ENCODE results near the gene KAT7. TPM values are rescaled to one million over a fixed set of nuclear protein-coding genes. Genes with fewer than 3 reads are reported as not detected.

Gene KAT7
- 63.2 TPM for total RNA-seq
- long read RNA-seq, full-length matches to known transcripts = 40 of 52 reads
- long read RNA-seq, partial matches to known transcripts = 8 of 52 reads
- long read RNA-seq, other reads (novel, unspliced or antisense) = 4 of 52 reads

GRCh38 chr17:49788478-49789242 is at the start of gene KAT7:
TSS of gene KAT7 (plus strand) at chr17:49788681. CDS start at chr17:49788835, 154 bp downstream.
- intact Hi-C loops (cut with DNase I) = loop anchor here (1.0 to 10.0 kb wide), 2 partner anchors 63 to 84 kb away; partner anchors contain the start of gene SLC35B1
- peak; percentile 100 for DNase-seq (ENCODE audit: low spot score)

GRCh38 chr17:49739641-49740271 is 48.7 kb upstream of the KAT7 start:
- intact Hi-C loops (cut with DNase I) = no loop called here
- DNase-seq (ENCODE audit: low spot score) = peak; percentile 91

- DNase-seq (ENCODE audit: low spot score) = no peak
- intact Hi-C loops (cut with DNase I) = no loop called here
Observed at GRCh38 chr17:49741009-49741691, 47.3 kb upstream of the KAT7 start.

GRCh38 chr17:49741692-49742076 is 46.8 kb upstream of the KAT7 start:
- intact Hi-C loops (cut with DNase I) = no loop called here
- DNase-seq (ENCODE audit: low spot score) = no peak

- intact Hi-C loops (cut with DNase I) = no loop called here
- no peak for DNase-seq (ENCODE audit: low spot score)
Observed at GRCh38 chr17:49742166-49742638, 46.3 kb upstream of the KAT7 start.

GRCh38 chr17:49745175-49746139 is 43.0 kb upstream of the KAT7 start:
- intact Hi-C loops (cut with DNase I) = no loop called here
- no peak for DNase-seq (ENCODE audit: low spot score)

- no peak for DNase-seq (ENCODE audit: low spot score)
- intact Hi-C loops (cut with DNase I) = no loop called here
Observed at GRCh38 chr17:49746791-49747490, 41.5 kb upstream of the KAT7 start.

GRCh38 chr17:49747632-49748031 is 40.8 kb upstream of the KAT7 start:
- intact Hi-C loops (cut with DNase I) = no loop called here
- no peak for DNase-seq (ENCODE audit: low spot score)

GRCh38 chr17:49748223-49748622 is 40.3 kb upstream of the KAT7 start:
- DNase-seq (ENCODE audit: low spot score) = no peak
- intact Hi-C loops (cut with DNase I) = no loop called here

GRCh38 chr17:49748791-49749190 is 39.7 kb upstream of the KAT7 start:
- DNase-seq (ENCODE audit: low spot score) = no peak
- intact Hi-C loops (cut with DNase I) = no loop called here

- intact Hi-C loops (cut with DNase I) = no loop called here
- DNase-seq (ENCODE audit: low spot score) = no peak
Observed at GRCh38 chr17:49749730-49750129, 38.8 kb upstream of the KAT7 start.

- intact Hi-C loops (cut with DNase I) = no loop called here
- DNase-seq (ENCODE audit: low spot score) = no peak
Observed at GRCh38 chr17:49752508-49752907, 36.0 kb upstream of the KAT7 start.

GRCh38 chr17:49753959-49754391 is 34.5 kb upstream of the KAT7 start:
- DNase-seq (ENCODE audit: low spot score) = no peak

GRCh38 chr17:49755663-49756283 is 32.7 kb upstream of the KAT7 start:
- no peak for DNase-seq (ENCODE audit: low spot score)
- intact Hi-C loops (cut with DNase I) = no loop called here

More at GRCh38 chr17:49753959-49754391, 34.5 kb upstream of the KAT7 start:
- intact Hi-C loops (cut with DNase I) = no loop called here

GRCh38 chr17:49756323-49757150 is 31.9 kb upstream of the KAT7 start:
- no peak for DNase-seq (ENCODE audit: low spot score)
- intact Hi-C loops (cut with DNase I) = no loop called here

- intact Hi-C loops (cut with DNase I) = no loop called here
- DNase-seq (ENCODE audit: low spot score) = no peak
Observed at GRCh38 chr17:49757151-49757777, 31.2 kb upstream of the KAT7 start.
